ENCODE data around the gene HESX1. TPM values are rescaled to one million over a fixed set of nuclear protein-coding genes. Genes with fewer than 3 reads are reported as not detected.

HESX1 gene
- total and polyA plus RNA-seq, 2 of the 13 experiments (the other 11 are each of a cell fraction or from before 2014, with no cell fraction given): 0.57 to 0.75 TPM

GRCh38 chr3:57227930-57228751 lies 28.4 kb upstream of the HESX1 start (continued):
- TF ChIP-seq CSRNP1 (CRISPR knock-in tag; IDR thresholded peaks at IDR 0.05) (no peak), ETS1 (CRISPR knock-in tag; IDR thresholded peaks at IDR 0.05) (no peak), ZNF577 (CRISPR knock-in tag; IDR thresholded peaks at IDR 0.05; ENCODE audit: borderline replicate concordance, low read depth) (no peak), CBX5 (CRISPR knock-in tag; IDR thresholded peaks at IDR 0.05; ENCODE audit: borderline replicate concordance) (no peak), ZNF20 (CRISPR knock-in tag; IDR thresholded peaks at IDR 0.05) (no peak), ZBTB33 (CRISPR knock-in tag; IDR thresholded peaks at IDR 0.05) (no peak), TOE1 (CRISPR knock-in tag; IDR thresholded peaks at IDR 0.05) (no peak), ZNF382 (CRISPR knock-in tag; IDR thresholded peaks at IDR 0.05; ENCODE audit: borderline replicate concordance) (no peak), RFX3 (CRISPR knock-in tag; IDR thresholded peaks at IDR 0.05) (no peak), ZNF224 (CRISPR knock-in tag; IDR thresholded peaks at IDR 0.05) (no peak), HMG20B (CRISPR knock-in tag; conservative IDR thresholded peaks at IDR 0.05) (no peak), GMEB2 (CRISPR knock-in tag; IDR thresholded peaks at IDR 0.05; ENCODE audit: low read depth) (no peak), SIN3A (IDR thresholded peaks at IDR 0.05; ENCODE audit: borderline replicate concordance, low read depth, low read length) (no peak), ZBTB2 (CRISPR knock-in tag; IDR thresholded peaks at IDR 0.05; ENCODE audit: low read depth) (0 out of 2 replicates have a peak, but pooled peaks have one; percentile 37), ZNF274 (CRISPR knock-in tag; IDR thresholded peaks at IDR 0.05) (no peak), KDM2A (CRISPR knock-in tag; IDR thresholded peaks at IDR 0.05; ENCODE audit: borderline replicate concordance, low read depth) (no peak), PCBP2 (optimal IDR thresholded peaks at IDR 0.05; ENCODE audit: low read depth, low read length, poor library complexity, severe bottlenecking) (no peak), SMYD3 (CRISPR knock-in tag; IDR thresholded peaks at IDR 0.05) (no peak), ZKSCAN8 (CRISPR knock-in tag; IDR thresholded peaks at IDR 0.05; ENCODE audit: borderline replicate concordance) (no peak), DR1 (CRISPR knock-in tag; IDR thresholded peaks at IDR 0.05) (no peak), IRF2 (CRISPR knock-in tag; IDR thresholded peaks at IDR 0.05) (no peak), CHCHD3 (CRISPR knock-in tag; IDR thresholded peaks at IDR 0.05) (no peak)
